Activated CD4-positive, alpha-beta T cell treated with anti-CD3 and anti-CD28 coated beads, Interleukin-2, amount 10 ng/mL, durations not matched to agents 7 days and 5 days (primary cell): ENCODE measurements around the gene CDT1. TPM values are rescaled to one million over a fixed set of nuclear protein-coding genes. Genes with fewer than 3 reads are reported as not detected.

ENCODE experiments used
- CTCF ChIA-PET: fragments of 350-600 bp; sonication (Branson Sonifier 250); formaldehyde crosslinking; loops from one replicate; lab custom pipeline; 2021; ENCODE audit warnings: antibody characterized with exemption; lab: Charles Lee
- POLR2A ChIA-PET: fragments of 350-600 bp; sonication (Branson Sonifier 250); formaldehyde crosslinking; loops from one replicate; lab custom pipeline; 2021; ENCODE audit warnings: antibody characterized with exemption; lab: Charles Lee
- DNase-seq: peaks from one replicate; pipeline ENCODE4 v3.0.0-alpha.2; 2020
- H3K27ac Mint-ChIP-seq: one replicate; pipeline ENCODE4 v1.8.0; 2021; ENCODE audit warnings: mild to moderate bottlenecking, moderate library complexity, mixed read lengths
- H3K27me3 Mint-ChIP-seq: one replicate; pipeline ENCODE4 v1.8.0; 2021; ENCODE audit warnings: mixed read lengths
- H3K36me3 Mint-ChIP-seq: one replicate; pipeline ENCODE4 v1.8.0; 2021; ENCODE audit warnings: low read depth, mixed read lengths
- H3K4me1 Mint-ChIP-seq: one replicate; pipeline ENCODE4 v1.8.0; 2021; ENCODE audit warnings: mixed read lengths
- H3K4me3 Mint-ChIP-seq: one replicate; pipeline ENCODE4 v1.8.0; 2021; ENCODE audit warnings: mild to moderate bottlenecking, moderate library complexity, mixed read lengths
- H3K9me3 Mint-ChIP-seq: one replicate; pipeline ENCODE4 v1.8.0; 2021; ENCODE audit warnings: mixed read lengths
- total RNA-seq, 2 experiments: library from RNA; stranded (reverse); gene quantifications; one replicate each; pipeline ENCODE4 v1.2.3, GENCODE V29; 2021

CDT1 gene
- 100 to 1,000 TPM; 113 to 119 TPM for total RNA-seq

DNA sequence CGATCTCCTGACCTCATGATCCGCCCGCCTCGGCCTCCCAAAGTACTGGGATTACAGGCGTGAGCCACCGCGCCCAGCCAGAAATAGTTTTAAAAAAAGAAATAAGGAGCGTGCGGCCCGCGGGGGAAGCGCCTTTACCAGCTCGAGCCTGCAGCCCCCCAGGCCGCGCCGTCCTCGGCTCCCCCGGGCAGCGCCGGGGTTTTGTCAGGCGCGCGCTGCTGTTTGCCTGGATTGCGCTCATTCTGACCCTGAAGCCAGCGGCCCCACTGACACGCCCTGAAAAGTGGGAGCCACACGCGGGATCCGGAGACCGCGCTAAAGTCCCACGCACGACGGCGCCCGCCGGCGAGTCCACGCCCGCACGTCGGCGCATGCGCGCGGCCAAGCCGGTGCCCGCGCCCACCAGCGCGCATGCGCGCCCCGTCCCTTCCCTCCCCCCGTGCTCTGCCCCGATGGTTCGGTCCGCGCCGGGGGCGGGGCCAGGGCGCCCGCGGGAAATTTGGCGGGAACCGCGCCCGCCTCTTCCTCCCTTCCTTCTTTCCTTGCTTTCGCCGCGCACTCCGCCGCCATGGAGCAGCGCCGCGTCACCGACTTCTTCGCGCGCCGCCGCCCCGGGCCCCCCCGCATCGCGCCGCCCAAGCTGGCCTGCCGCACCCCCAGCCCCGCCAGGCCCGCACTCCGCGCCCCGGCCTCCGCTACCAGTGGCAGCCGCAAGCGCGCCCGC lies at the start of gene CDT1:
Gene CDT1 (plus strand): TSS at position 526 of the 724 bp plus-strand sequence. CDS start 43 bp downstream, at position 569.
- DNase-seq: peak; percentile 81
- ChIA-PET POLR2A (no interaction called here), CTCF (interaction anchor here (1.2 kb wide), 1 partner anchor 8 kb away, joined by 3 read pairs; the partner anchor contains the start of gene APRT)
- H3K4me3 Mint-ChIP-seq: peak within 1 kb of the TSS; percentile 86
- no peaks in the 10 kb centered on the region for H3K9me3 Mint-ChIP-seq
- no peaks in the 10 kb centered on the region for H3K27me3 Mint-ChIP-seq
- H3K4me1 Mint-ChIP-seq: peaks cover 42% of the 10 kb centered on the region
- peaks cover 23% of the 10 kb centered on the region for H3K36me3 Mint-ChIP-seq
- peak within 1 kb of the TSS; percentile 93 for H3K27ac Mint-ChIP-seq

DNA sequence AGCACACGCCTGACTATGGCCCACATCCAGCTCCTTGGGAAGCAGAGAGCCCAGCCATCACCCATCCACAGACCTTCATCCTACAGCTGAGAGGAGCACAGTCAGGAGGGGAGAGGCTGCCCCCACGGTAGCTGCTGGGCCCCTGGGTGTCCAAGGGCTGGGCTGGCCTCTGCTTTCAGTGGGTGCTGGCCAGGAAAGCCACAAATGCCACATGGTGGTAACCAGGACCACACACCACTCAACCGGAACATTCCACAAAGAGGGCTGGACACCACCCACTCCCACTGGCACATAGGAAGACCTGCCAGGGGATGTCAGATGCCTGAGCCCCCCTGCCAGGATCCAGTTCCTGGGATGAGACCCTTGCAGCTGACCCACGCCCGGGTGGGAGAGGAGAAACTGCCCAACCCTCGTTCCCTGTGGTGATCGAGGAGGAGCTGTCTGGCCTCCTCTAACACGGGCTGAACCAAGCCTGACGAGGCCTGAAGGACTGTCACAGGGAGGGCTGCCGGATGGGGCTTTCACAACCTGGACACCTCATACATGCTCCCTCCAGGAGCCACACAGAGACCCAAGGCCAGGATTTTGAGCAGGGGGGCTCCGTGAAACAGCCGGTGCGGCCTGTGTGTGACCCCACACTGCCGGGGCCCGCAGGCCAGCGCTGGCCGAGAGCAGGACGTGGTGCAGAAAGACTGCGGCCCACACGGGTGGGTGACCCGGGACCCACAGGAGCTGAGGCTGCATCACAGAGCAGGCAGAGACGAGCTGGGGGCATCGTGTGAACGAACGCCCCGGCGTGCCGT lies 49.3 kb upstream of the CDT1 start:
- CTCF ChIA-PET: interaction anchor here (0.7 to 6.0 kb wide), 3 partner anchors 8 to 17 kb away, joined by 3 to 27 read pairs (median 3); no protein-coding TSS in a partner anchor
- Mint-ChIP-seq H3K27ac (no peak overlapping the region), H3K4me1 (peaks cover 16% of the 10 kb centered on the region), H3K27me3 (no peaks in the 10 kb centered on the region), H3K4me3 (no peak overlapping the region), H3K9me3 (no peaks in the 10 kb centered on the region), H3K36me3 (no peaks in the 10 kb centered on the region)
- DNase-seq: no peak
- POLR2A ChIA-PET: no interaction called here

DNA sequence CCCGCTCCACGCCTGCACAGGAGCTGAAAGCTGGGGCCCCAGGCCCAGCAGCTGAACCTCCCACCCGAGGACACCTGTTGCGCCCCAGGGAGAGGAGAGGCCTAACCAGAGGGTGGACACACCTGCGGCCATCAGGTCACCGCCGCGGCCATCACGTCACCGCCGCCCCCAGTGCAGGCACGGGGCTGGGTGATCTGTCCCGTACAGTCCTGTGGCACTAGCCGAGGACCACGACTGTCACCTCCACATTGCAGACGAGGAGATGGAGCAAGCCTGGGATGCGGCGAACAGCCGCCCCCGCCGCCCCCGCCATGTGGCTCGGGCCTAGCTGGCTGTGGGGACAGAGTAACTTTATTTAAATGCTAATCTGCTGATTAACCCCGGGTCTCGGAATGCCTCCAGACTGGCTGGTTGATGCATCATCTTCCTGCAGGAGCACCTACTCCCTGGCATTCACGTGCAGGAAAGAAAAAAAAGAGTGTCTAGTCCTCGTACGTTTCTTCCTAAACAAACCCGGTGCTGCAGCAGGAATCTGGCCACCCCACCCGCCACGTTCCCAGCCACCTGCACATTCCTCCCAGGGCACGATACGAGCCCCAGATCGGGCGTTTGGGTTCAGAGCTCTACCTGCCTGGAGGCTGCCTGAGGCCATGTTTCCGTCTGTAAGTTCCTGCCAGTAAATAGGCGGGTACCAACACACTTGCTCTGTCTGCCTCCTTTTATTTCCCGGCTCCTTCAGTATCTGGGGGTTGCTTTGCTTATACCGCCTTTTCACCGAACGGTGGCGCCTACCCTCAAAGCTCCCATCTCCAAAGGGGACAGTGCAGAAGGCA lies 48.5 kb upstream of the CDT1 start:
- no peak overlapping the region for H3K4me3 Mint-ChIP-seq
- no peaks in the 10 kb centered on the region for H3K27me3 Mint-ChIP-seq
- no peaks in the 10 kb centered on the region for H3K9me3 Mint-ChIP-seq
- peaks cover 24% of the 10 kb centered on the region for H3K4me1 Mint-ChIP-seq
- no peaks in the 10 kb centered on the region for H3K36me3 Mint-ChIP-seq
- ChIA-PET CTCF (interaction anchor here (0.5 to 6.0 kb wide), 2 partner anchors 18 to 552 kb away, joined by 7 to 27 read pairs; no protein-coding TSS in a partner anchor), POLR2A (no interaction called here)
- H3K27ac Mint-ChIP-seq: no peak overlapping the region
- no peak for DNase-seq

DNA sequence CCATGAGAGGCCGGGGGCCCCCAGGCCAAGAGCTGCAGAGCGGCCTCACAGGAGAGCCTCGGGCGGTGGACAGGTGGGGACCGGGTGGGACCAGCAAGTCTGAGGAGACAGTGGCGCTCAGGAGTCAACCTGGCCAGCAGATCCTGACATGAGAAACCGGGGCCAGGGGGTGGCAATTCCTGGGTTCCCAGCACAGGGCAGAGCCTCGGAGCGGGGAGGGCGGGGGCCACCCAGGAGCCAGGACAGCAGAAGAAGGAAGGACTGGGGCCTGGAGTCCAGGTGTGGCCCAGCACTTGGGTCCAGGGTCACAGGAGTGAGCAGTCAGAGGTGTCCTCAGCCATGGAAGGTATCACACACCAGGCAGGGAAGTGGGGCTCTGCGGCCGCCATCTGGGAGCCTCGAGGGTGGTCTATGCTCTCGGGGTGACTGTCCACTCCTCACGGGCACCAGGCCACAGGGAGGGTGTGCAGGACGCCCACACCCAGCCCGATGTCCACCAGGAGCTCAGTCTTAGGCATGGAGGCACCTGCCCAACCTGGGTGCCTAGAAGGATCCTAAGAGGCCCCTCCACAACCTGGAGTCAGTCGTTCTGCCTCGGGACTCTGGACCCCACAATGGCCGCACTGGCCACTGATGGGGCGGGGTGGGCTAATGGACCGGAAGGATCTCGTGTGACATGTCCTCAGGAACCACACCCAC lies 47.7 kb upstream of the CDT1 start:
- no peaks in the 10 kb centered on the region for H3K9me3 Mint-ChIP-seq
- peaks cover 26% of the 10 kb centered on the region for H3K4me1 Mint-ChIP-seq
- H3K36me3 Mint-ChIP-seq: no peaks in the 10 kb centered on the region
- no peak overlapping the region for H3K4me3 Mint-ChIP-seq
- H3K27me3 Mint-ChIP-seq: no peaks in the 10 kb centered on the region
- ChIA-PET POLR2A (no interaction called here), CTCF (interaction anchor here (6.0 kb wide), 1 partner anchor 19 kb away, joined by 27 read pairs; no protein-coding TSS in a partner anchor)
- H3K27ac Mint-ChIP-seq: no peak overlapping the region
- no peak for DNase-seq

DNA sequence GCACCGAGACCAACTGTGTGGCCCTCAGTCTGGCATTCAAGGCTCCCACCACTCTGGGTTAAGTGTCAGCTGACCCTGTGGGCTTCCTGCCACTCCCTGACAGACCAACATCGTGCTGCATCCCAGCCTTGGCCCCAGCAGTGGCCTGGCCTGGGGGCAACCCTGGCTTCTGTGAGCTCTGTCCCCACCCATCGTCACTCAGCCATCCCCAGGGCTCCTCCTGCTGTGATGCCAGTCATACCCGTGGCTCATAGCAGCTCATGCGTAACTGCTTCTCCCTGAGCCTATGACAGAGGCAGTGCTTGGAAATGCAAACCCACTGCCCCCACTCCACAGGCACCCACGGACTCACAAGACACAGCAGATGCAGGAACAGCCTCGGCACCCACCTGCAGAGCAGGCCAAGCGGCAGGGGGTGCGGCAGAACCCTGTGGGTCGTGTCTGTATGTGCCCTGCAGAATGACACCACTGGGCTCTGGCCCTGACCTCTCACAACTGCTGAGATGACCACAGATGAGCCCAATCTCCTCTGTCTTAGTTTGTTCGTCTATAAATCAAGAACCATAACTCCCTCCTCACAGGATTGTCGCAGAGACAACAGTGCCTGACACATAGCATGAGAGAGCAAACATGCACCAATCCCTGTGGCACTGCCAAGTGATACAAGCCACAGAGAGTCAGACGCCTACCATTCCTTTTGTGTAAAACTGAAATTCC lies 45.2 kb upstream of the CDT1 start:
- H3K4me3 Mint-ChIP-seq: no peak overlapping the region
- no peaks in the 10 kb centered on the region for H3K9me3 Mint-ChIP-seq
- H3K27me3 Mint-ChIP-seq: no peaks in the 10 kb centered on the region
- ChIA-PET POLR2A (no interaction called here), CTCF (interaction anchor here (0.7 to 1.7 kb wide), 7 partner anchors 10 to 113 kb away, joined by 3 to 10 read pairs (median 4); partner anchors contain the start of genes GALNS and TRAPPC2L)
- peaks cover 28% of the 10 kb centered on the region for H3K4me1 Mint-ChIP-seq
- DNase-seq: no peak
- H3K27ac Mint-ChIP-seq: no peak overlapping the region
- H3K36me3 Mint-ChIP-seq: peaks cover 2% of the 10 kb centered on the region

DNA sequence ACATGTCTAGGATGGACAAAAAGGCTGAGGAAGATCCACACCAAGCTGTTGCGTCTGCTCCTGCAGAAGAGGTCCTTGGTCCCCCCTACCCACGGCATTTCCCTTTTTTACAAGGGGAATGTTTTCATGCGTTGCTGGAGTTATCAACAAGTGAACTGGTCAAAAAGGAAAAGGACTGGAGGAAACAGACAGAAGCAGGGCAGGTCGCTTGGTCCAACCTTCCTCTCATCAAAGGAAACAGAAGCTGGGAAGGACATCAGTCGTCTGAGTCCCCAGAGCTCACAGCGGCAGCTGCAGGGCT lies 44.7 kb upstream of the CDT1 start:
- peak overlapping the region; percentile 71 for H3K27ac Mint-ChIP-seq

DNA sequence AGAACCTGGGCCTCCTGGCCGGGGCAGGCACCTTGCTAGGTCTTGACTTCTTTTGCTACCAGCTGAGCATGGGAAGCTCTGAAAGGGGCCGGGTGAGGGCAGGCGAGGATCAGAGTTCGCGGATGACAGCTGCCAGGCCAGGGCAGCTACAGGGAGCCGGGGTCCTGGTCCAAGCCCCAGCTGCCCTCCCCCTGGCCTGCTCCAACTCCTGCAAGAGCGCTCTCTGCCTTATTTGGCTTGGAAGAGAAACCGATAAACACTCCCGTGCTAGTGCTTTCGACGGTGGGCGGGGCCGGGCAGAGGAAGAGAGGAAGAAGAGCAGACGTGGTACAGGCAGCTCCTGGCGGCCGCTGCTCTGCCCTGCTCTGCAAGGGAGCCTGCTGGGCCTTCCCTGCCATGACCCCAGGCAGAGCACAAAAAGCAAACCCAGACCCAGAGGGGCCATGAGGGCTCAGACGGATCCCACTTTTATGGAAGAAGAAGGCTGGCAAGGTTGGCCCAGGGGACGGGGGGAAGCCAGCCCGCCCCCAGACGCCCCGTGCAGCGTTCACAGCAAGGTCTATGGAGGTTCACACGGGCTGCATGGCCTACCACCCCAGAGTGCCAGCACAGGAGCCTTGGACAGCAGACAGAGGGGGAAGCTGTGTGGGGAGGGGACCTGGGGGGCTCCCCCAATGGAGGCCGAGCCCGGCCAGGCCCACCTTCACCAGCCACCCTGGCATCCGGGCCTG lies 44.2 kb upstream of the CDT1 start:
- Mint-ChIP-seq H3K4me1 (peaks cover 27% of the 10 kb centered on the region), H3K36me3 (peaks cover 4% of the 10 kb centered on the region), H3K4me3 (peak overlapping the region; percentile 10), H3K27me3 (no peaks in the 10 kb centered on the region), H3K27ac (peak overlapping the region; percentile 71), H3K9me3 (no peaks in the 10 kb centered on the region)
- peak; percentile 64 for DNase-seq
- ChIA-PET CTCF (interaction anchor here (0.5 to 3.0 kb wide), 9 partner anchors 9 to 1296 kb away, joined by 3 to 10 read pairs (median 4); partner anchors contain the start of genes GALNS, PIEZO1 and TRAPPC2L), POLR2A (no interaction called here)

More for the DNA sequence above, 44.7 kb upstream of the CDT1 start:
- no peak for DNase-seq
- Mint-ChIP-seq H3K4me1 (peaks cover 27% of the 10 kb centered on the region), H3K4me3 (no peak overlapping the region), H3K9me3 (no peaks in the 10 kb centered on the region), H3K36me3 (peaks cover 4% of the 10 kb centered on the region), H3K27me3 (no peaks in the 10 kb centered on the region)
- ChIA-PET POLR2A (no interaction called here), CTCF (interaction anchor here (0.8 to 1.7 kb wide), 6 partner anchors 9 to 99 kb away, joined by 3 to 10 read pairs (median 4); partner anchors contain the start of genes GALNS and TRAPPC2L)

DNA sequence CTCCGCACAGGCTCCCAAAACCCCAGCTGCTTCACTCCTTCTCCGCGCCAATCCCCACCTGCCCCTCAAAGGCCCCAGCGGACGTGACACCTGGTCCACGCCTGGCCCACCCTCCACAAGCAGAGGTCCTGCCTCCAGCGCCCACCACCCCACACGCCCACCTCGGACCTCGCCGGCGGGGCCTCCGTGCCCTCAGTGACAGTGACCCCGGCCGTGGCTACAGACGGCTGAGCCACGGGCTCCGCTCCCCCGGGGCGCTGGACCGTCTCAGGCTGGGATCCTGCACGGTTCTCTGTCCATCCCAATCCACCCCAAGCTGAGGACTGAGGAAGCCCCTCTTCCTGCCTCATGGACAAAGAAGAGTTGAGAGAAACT lies 43.6 kb upstream of the CDT1 start:
- ChIA-PET POLR2A (no interaction called here), CTCF (interaction anchor here (0.5 to 3.0 kb wide), 6 partner anchors 8 to 1296 kb away, joined by 3 to 10 read pairs (median 4); partner anchors contain the start of gene PIEZO1)
- H3K4me1 Mint-ChIP-seq: peaks cover 27% of the 10 kb centered on the region
- H3K27ac Mint-ChIP-seq: no peak overlapping the region
- no peaks in the 10 kb centered on the region for H3K27me3 Mint-ChIP-seq
- no peak overlapping the region for H3K4me3 Mint-ChIP-seq
- peaks cover 4% of the 10 kb centered on the region for H3K36me3 Mint-ChIP-seq
- H3K9me3 Mint-ChIP-seq: no peaks in the 10 kb centered on the region
- DNase-seq: no peak

DNA sequence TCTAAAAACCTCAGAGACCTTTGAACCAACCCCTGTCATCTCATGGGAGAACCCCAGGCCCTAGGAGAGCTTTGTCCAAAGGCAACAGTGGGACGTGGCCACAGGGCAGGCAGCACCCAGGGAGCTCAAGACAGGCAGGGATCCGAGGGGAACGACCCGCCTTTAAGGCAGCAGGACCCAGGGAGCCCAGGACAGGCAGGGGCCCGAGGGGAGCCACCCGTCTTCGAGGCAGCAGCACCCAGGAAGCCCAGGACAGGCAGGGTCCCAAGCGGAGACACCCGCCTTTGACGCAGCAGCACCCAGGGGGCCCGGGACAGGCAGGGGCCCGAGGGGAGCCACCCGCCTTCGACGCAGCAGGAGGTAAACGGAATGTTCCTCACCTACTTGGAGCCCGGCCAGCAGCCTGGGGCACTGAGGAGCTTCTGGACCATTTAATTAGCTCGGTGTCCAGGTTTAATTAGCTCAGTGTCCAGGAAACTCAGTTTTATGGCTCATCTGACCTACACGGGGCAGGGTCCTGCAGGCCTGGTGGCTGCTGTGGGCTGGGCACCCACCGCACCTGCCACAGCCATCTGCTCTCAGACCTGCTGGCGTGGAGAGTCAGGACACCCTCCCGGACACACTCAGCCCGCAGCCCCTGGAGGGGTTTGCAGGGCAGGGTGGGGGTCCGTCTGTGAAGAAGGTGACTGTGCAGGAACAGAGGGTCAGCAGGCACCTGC lies 43.0 kb upstream of the CDT1 start:
- CTCF ChIA-PET: interaction anchor here (1.2 to 3.0 kb wide), 3 partner anchors 15 to 24 kb away, joined by 4 to 9 read pairs (median 4); partner anchors contain the start of gene PIEZO1
- Mint-ChIP-seq H3K9me3 (no peaks in the 10 kb centered on the region), H3K27ac (no peak overlapping the region), H3K4me3 (no peak overlapping the region), H3K36me3 (peaks cover 4% of the 10 kb centered on the region), H3K4me1 (peaks cover 27% of the 10 kb centered on the region), H3K27me3 (no peaks in the 10 kb centered on the region)
- no peak for DNase-seq
- POLR2A ChIA-PET: no interaction called here

DNA sequence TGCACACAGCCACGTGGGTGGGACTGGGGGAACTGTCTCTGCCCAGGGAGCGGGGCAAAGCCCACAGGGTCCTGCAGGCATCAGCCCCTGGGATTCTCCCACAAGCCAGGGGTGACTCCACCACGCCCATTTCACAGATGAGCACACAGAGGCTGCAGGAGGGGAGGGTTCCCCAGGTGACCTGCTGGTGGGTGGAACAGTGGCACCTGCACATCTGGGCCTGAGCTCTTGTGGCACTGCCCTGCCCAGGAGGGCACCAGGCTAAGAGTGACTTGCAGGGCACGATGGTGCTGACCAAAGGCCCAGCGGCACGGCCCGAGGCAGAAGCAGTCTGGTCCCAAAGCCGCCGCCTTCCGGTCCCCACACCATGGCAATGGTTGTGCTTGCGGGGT lies 42.5 kb upstream of the CDT1 start:
- Mint-ChIP-seq H3K27ac (no peak overlapping the region), H3K9me3 (no peaks in the 10 kb centered on the region), H3K4me1 (peaks cover 30% of the 10 kb centered on the region), H3K36me3 (peaks cover 5% of the 10 kb centered on the region), H3K4me3 (no peak overlapping the region), H3K27me3 (no peaks in the 10 kb centered on the region)
- no peak for DNase-seq
- ChIA-PET POLR2A (no interaction called here), CTCF (interaction anchor here (1.2 to 3.0 kb wide), 3 partner anchors 15 to 24 kb away, joined by 4 to 9 read pairs (median 4); partner anchors contain the start of gene PIEZO1)
